H1 (cell line): ENCODE data around the gene RBCK1. TPM values are rescaled to one million over a fixed set of nuclear protein-coding genes. Genes with fewer than 3 reads are reported as not detected.

Source experiments
- CTCF ChIA-PET: fragments of 300-600 bp; sonication (Branson Sonifier 250); formaldehyde crosslinking; loops from one replicate; lab custom pipeline; 2021; ENCODE audit not compliant: partially characterized antibody; lab: Charles Lee
- POLR2A ChIA-PET: fragments of 300-600 bp; sonication (Branson Sonifier 250); formaldehyde crosslinking; loops from one replicate; lab custom pipeline; 2021; ENCODE audit warnings: inconsistent platforms; ENCODE audit not compliant: partially characterized antibody; lab: Charles Lee
- DNase-seq, 2 experiments: peaks; one replicate each; pipeline versions ENCODE4 v3.0.0 to v3.0.0-alpha.2; 2010 to 2022; ENCODE audit warnings: low spot score in 2 of 2, low read depth in 1 of 2, mixed read lengths in 1 of 2
- FAIRE-seq: peaks from 2 replicates; lab custom pipeline; 2011; peaks lifted over from hg19 to GRCh38; lab: Jason Lieb, UNC
- H2AFZ ChIP-seq: 2 replicates; pipeline ENCODE4 v1.8.1; 2012; ENCODE audit warnings: low read length, inconsistent platforms
- H2AK5ac ChIP-seq: 2 replicates; pipeline ENCODE4 v1.6.1; 2013; ENCODE audit warnings: low read depth, low read length
- H2BK120ac ChIP-seq: replicated peaks from 2 replicates; pipeline ENCODE3; 2013; ENCODE audit warnings: low read depth, low read length, inconsistent platforms
- H2BK12ac ChIP-seq: 2 replicates; pipeline ENCODE4 v1.6.1; 2013; ENCODE audit warnings: low read depth, low read length
- H2BK15ac ChIP-seq: 2 replicates; pipeline ENCODE4 v1.6.1; 2013; ENCODE audit warnings: low read length
- H2BK20ac ChIP-seq: 2 replicates; pipeline ENCODE4 v1.6.1; 2013; ENCODE audit warnings: low read length
- H2BK5ac ChIP-seq: 2 replicates; pipeline ENCODE4 v1.6.1; 2013; ENCODE audit warnings: low read depth, low read length
- H3K14ac ChIP-seq: 2 replicates; pipeline ENCODE4 v1.6.1; 2013; ENCODE audit warnings: inconsistent platforms; ENCODE audit not compliant: insufficient read length
- H3K18ac ChIP-seq: 2 replicates; pipeline ENCODE4 v1.6.1; 2013; ENCODE audit warnings: low read length; ENCODE audit errors: extremely low read depth
- H3K23ac ChIP-seq: 2 replicates; pipeline ENCODE4 v1.6.1; 2013; ENCODE audit warnings: inconsistent platforms; ENCODE audit not compliant: insufficient read length
- H3K23me2 ChIP-seq: 2 replicates; pipeline ENCODE4 v1.6.1; 2013; ENCODE audit warnings: low read depth, low read length
- H3K27ac ChIP-seq: 2 replicates; pipeline ENCODE4 v1.6.1; 2011; ENCODE audit warnings: low read depth, low read length, inconsistent platforms
- H3K27me3 ChIP-seq, 4 experiments: replicated peaks in 1 of 4; 1 replicate in 1 of 4; 2 replicates in 3 of 4; pipeline versions ENCODE4 v1.6.1 to v1.8.1; 2011 to 2013; ENCODE audit warnings: low read length in 3 of 4, mild to moderate bottlenecking in 3 of 4, inconsistent platforms in 2 of 4, mixed read lengths in 2 of 4, moderate library complexity in 1 of 4; ENCODE audit not compliant: control insufficient read depth in 3 of 4, insufficient read depth in 3 of 4; ENCODE audit errors: extremely low read depth in 1 of 4
- H3K36me3 ChIP-seq, 4 experiments: 2 replicates each; pipeline versions ENCODE4 v1.6.1 to v1.8.1; 2011 to 2013; ENCODE audit warnings: mild to moderate bottlenecking in 4 of 4, low read length in 3 of 4, moderate library complexity in 2 of 4, control low read depth in 1 of 4, inconsistent platforms in 1 of 4; ENCODE audit not compliant: insufficient read depth in 4 of 4, control insufficient read depth in 2 of 4
- H3K4ac ChIP-seq: replicated peaks from 2 replicates; pipeline ENCODE3; 2013; ENCODE audit warnings: low read length, low read depth, mixed read lengths, inconsistent platforms; ENCODE audit not compliant: insufficient read length
- H3K4me1 ChIP-seq, 4 experiments: replicated peaks in 1 of 4; 1 replicate in 1 of 4; 2 replicates in 3 of 4; pipeline versions ENCODE4 v1.6.1 to v1.8.1; 2011 to 2013; ENCODE audit warnings: low read length in 3 of 4, inconsistent platforms in 2 of 4, mixed read lengths in 1 of 4; ENCODE audit not compliant: insufficient read depth in 4 of 4, control insufficient read depth in 3 of 4
- H3K4me2 ChIP-seq, 2 experiments: 2 replicates each; pipeline versions ENCODE4 v1.6.1 to v1.8.1; 2011 to 2013; ENCODE audit warnings: low read depth in 2 of 2, low read length in 2 of 2, control low read depth in 1 of 2, inconsistent platforms in 1 of 2, mild to moderate bottlenecking in 1 of 2; ENCODE audit not compliant: insufficient read depth in 1 of 2
- H3K4me3 ChIP-seq, 4 experiments: fragments of 200-600, 300-600 bp in 1 of 4; sonication (generic), shearing (Covaris generic), sonication (Bioruptor Twin) in 1 of 4; 2 replicates each; pipeline versions ENCODE4 v1.5.1 to v1.8.1; 2011 to 2016; ENCODE audit warnings: low read length in 4 of 4, low read depth in 3 of 4, control low read depth in 2 of 4, inconsistent platforms in 2 of 4, mild to moderate bottlenecking in 2 of 4, mixed read lengths in 1 of 4, moderate library complexity in 1 of 4; ENCODE audit not compliant: insufficient read depth in 2 of 4; ENCODE audit errors: extremely low read depth in 1 of 4
- H3K56ac ChIP-seq: replicated peaks from 2 replicates; pipeline ENCODE3; 2013; ENCODE audit warnings: low read depth, mild to moderate bottlenecking, mixed read lengths, low read length, inconsistent platforms; ENCODE audit not compliant: insufficient read length
- H3K79me1 ChIP-seq: 2 replicates; pipeline ENCODE4 v1.6.1; 2013; ENCODE audit warnings: low read depth, low read length, control low read depth
- H3K79me2 ChIP-seq, 2 experiments: 2 replicates each; pipeline versions ENCODE4 v1.6.1 to v1.8.1; 2012 to 2013; ENCODE audit warnings: low read length in 2 of 2, mild to moderate bottlenecking in 2 of 2, inconsistent platforms in 1 of 2; ENCODE audit not compliant: insufficient read depth in 2 of 2, control insufficient read depth in 1 of 2
- H3K9ac ChIP-seq, 4 experiments: replicated peaks in 1 of 4; 1 replicate in 1 of 4; 2 replicates in 3 of 4; pipeline versions ENCODE4 v1.6.1 to v1.8.1; 2011 to 2013; ENCODE audit warnings: low read depth in 3 of 4, low read length in 3 of 4, control low read depth in 2 of 4, mild to moderate bottlenecking in 2 of 4, moderate library complexity in 2 of 4, inconsistent platforms in 1 of 4; ENCODE audit errors: extremely low read depth in 1 of 4
- H3K9me3 ChIP-seq, 2 experiments: 2 replicates each; pipeline versions ENCODE4 v1.6.1 to v1.8.1; 2012 to 2013; ENCODE audit warnings: mild to moderate bottlenecking in 2 of 2, moderate library complexity in 2 of 2, control low read depth in 1 of 2, inconsistent platforms in 1 of 2, low read depth in 1 of 2, low read length in 1 of 2, mixed read lengths in 1 of 2; ENCODE audit not compliant: insufficient read depth in 2 of 2
- H4K20me1 ChIP-seq, 2 experiments: replicated peaks in 1 of 2; 2 replicates each; pipeline versions ENCODE3 to v1.8.1; 2011 to 2013; ENCODE audit warnings: inconsistent platforms in 2 of 2, low read length in 2 of 2, mild to moderate bottlenecking in 1 of 2; ENCODE audit not compliant: insufficient read depth in 2 of 2, control insufficient read depth in 1 of 2
- H4K5ac ChIP-seq: 2 replicates; pipeline ENCODE4 v1.6.1; 2013; ENCODE audit warnings: low read length, low read depth, mixed read lengths, inconsistent platforms; ENCODE audit not compliant: insufficient read length
- H4K8ac ChIP-seq: 2 replicates; pipeline ENCODE4 v1.8.0; 2013; ENCODE audit warnings: mild to moderate bottlenecking, moderate library complexity, low read length, inconsistent platforms; ENCODE audit not compliant: insufficient read depth; ENCODE audit errors: extremely low read depth
- H4K91ac ChIP-seq: replicated peaks from 2 replicates; pipeline ENCODE3; 2013; ENCODE audit warnings: low read length, mixed read lengths, inconsistent platforms; ENCODE audit not compliant: insufficient read length
- BACH1 ChIP-seq: IDR thresholded peaks from 2 replicates; pipeline ENCODE4 v1.6.1; 2012; ENCODE audit warnings: low read length, improper control_type of control experiment
- BRCA1 ChIP-seq: IDR thresholded peaks from 2 replicates; pipeline ENCODE4 v1.6.1; 2012; ENCODE audit warnings: low read depth, low read length, improper control_type of control experiment
- HDAC2 ChIP-seq, 2 experiments: fragments of 300-600 bp in 1 of 2; sonication (generic) in 1 of 2; IDR thresholded peaks; 2 replicates each; pipeline ENCODE4 v1.6.1; 2011 to 2012; ENCODE audit warnings: low read depth in 2 of 2, low read length in 2 of 2, mild to moderate bottlenecking in 2 of 2, moderate library complexity in 2 of 2, borderline replicate concordance in 1 of 2, inconsistent platforms in 1 of 2
- KDM5A ChIP-seq: fragments of 200-600 bp; IDR thresholded peaks from 2 replicates; pipeline ENCODE4 v1.7.1; 2012; ENCODE audit warnings: mild to moderate bottlenecking, low read length, inconsistent platforms, mixed read lengths
- POU5F1 ChIP-seq: IDR thresholded peaks from 2 replicates; pipeline ENCODE4 v1.6.1; 2011; ENCODE audit warnings: low read depth, mild to moderate bottlenecking, low read length, moderate library complexity
- SP1 ChIP-seq: IDR thresholded peaks from 2 replicates; pipeline ENCODE4 v1.6.1; 2011; ENCODE audit warnings: low read depth, low read length
- SP2 ChIP-seq: IDR thresholded peaks from 2 replicates; pipeline ENCODE4 v1.6.1; 2012; ENCODE audit warnings: mild to moderate bottlenecking, low read length, inconsistent platforms
- TAF1 ChIP-seq: IDR thresholded peaks from 2 replicates; pipeline ENCODE4 v1.6.1; 2011; ENCODE audit warnings: mild to moderate bottlenecking, low read depth, low read length
- WGBS, 2 experiments: shearing (Covaris generic) in 1 of 2; methylation state at CpG; one replicate each; pipeline versions ENCODE4 v1.1.6 to v1.1.7; 2013 to 2015; ENCODE audit warnings: low lambda C conversion rate in 2 of 2, mixed read lengths in 2 of 2, inconsistent platforms in 1 of 2, low coverage in 1 of 2, missing lambda C conversion rate in 1 of 2; ENCODE audit not compliant: insufficient replicate concordance in 2 of 2, insufficient coverage in 1 of 2, insufficient read length in 1 of 2; ENCODE audit errors: extremely low coverage in 1 of 2, missing lambda C conversion rate in 1 of 2; 5-methylcytosine and 5-hydroxymethylcytosine counted together
- polyA plus RNA-seq, 7 experiments: library from polyadenylated mRNA; depleted of rRNA in 3 of 7; stranded (reverse) in 5 of 7; unstranded in 2 of 7; fragments of >200 nt in 5 of 7; fragments of 200-250 nt in 2 of 7; gene quantifications; 1 replicate in 5 of 7; 2 replicates in 1 of 7; 4 replicates in 1 of 7; pipeline versions ENCODE4 v1.2.1 to v1.2.3, GENCODE V29; 2011 to 2013; ENCODE audit warnings: missing spikeins in 2 of 7, mixed read lengths in 2 of 7
- total RNA-seq: library from RNA; stranded (reverse); fragmentation: NEBNext Ultra II Directional; extraction: Animal tissue kit (Norgen Biotek cat#: 25700); gene quantifications from 2 replicates; pipeline ENCODE4 v1.2.1, GENCODE V29; 2021
- TF ChIP-seq, protein P1 (sequence below): IDR thresholded peaks from 2 replicates; pipeline ENCODE4 v1.6.1; 2012; ENCODE audit warnings: inconsistent platforms
- TF ChIP-seq, protein P2 (sequence below): IDR thresholded peaks from 2 replicates; pipeline ENCODE4 v1.6.1; 2012; ENCODE audit warnings: low read length, inconsistent platforms
- TF ChIP-seq, protein P3 (sequence below): IDR thresholded peaks from 2 replicates; pipeline ENCODE4 v1.6.1; 2012; ENCODE audit warnings: inconsistent platforms

Gene RBCK1
- total and polyA plus RNA-seq, 2 of the 8 experiments (the other 6 are each of a cell fraction or from before 2014, with no cell fraction given) = 43.1 to 54.7 TPM

DNA sequence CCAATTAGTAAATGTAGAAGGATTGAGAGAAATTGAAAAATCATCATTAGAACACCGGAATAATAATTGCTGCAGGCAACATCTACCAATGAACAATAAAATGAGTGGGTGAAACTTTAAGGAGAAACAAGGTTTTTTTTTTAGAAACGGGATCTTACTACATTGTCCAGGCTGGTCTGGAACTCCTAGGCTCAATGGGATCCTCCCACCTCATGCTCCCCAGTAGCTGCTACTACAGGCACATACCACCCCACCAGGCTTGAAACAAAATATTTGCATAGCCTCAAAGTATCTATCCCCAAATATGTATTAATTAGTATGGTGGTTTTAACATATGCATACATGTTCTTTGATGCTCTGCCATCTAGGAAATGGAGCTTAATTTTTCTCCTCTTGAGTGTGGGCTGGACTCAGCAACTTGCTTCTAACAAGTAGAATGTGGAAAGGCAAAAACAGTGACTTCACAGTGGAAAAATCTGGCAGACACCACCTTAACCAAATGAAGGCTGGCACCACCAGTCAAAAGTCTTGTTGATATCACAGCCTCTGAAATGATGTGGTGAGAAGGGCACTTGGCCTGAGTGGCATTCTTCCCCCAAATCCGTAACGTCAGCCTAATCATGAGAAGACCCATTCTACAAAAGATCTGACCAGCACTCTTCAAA, 49.1 kb upstream of the RBCK1 start:
- Histone ChIP-seq H2BK120ac (no peak overlapping the region), H2AFZ (no peak overlapping the region), H3K4me3 (no peak overlapping the region), H2BK5ac (no peak overlapping the region), H4K91ac (no peak overlapping the region), H4K20me1 (no peaks in the 10 kb centered on the region), H3K4ac (no peak overlapping the region), H3K27me3 (no peaks in the 10 kb centered on the region), H3K79me2 (no peaks in the 10 kb centered on the region), H3K14ac (no peak overlapping the region), H3K79me1 (no peaks in the 10 kb centered on the region), H3K23me2 (no peaks in the 10 kb centered on the region), H2AK5ac (no peak overlapping the region), H4K5ac (no peak overlapping the region), H2BK12ac (no peak overlapping the region; the same call in 1 of the 2 replicates), H3K56ac (no peak overlapping the region), H2BK15ac (no peak overlapping the region), H3K18ac (no peak overlapping the region), H3K4me1 (no peaks in the 10 kb centered on the region; a peak in 2 of 7 replicates), H3K9me3 (no peaks in the 10 kb centered on the region), H3K23ac (no peak overlapping the region), H2BK20ac (no peak overlapping the region), H3K4me2 (no peak overlapping the region), H3K27ac (no peak overlapping the region), H4K8ac (no peak overlapping the region), H3K36me3 (no peaks in the 10 kb centered on the region), H3K9ac (no peak overlapping the region)
- POLR2A ChIA-PET = interaction anchor here (0.7 to 5.7 kb wide), 4 partner anchors 13 to 36 kb away, joined by 3 to 49 read pairs (median 6); partner anchors contain the start of gene TRIB3
- no peak for FAIRE-seq
- 85% methylated on average over 4 of the region's 4 CpGs; no CpG with 5 or more reads in 1 of the 2 experiments for WGBS, 2 experiments
- DNase-seq = no peak
- CTCF ChIA-PET = interaction anchor here (0.6 kb wide), 2 partner anchors 37 to 378 kb away, joined by 3 read pairs; no protein-coding TSS in a partner anchor
- TF ChIP-seq SP2 = no peak
- TF ChIP-seq, protein P1, sequence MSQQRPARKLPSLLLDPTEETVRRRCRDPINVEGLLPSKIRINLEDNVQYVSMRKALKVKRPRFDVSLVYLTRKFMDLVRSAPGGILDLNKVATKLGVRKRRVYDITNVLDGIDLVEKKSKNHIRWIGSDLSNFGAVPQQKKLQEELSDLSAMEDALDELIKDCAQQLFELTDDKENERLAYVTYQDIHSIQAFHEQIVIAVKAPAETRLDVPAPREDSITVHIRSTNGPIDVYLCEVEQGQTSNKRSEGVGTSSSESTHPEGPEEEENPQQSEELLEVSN = no peak
- TF ChIP-seq BRCA1 = no peak
- no peak for TF ChIP-seq SP1
- TF ChIP-seq, protein P2, sequence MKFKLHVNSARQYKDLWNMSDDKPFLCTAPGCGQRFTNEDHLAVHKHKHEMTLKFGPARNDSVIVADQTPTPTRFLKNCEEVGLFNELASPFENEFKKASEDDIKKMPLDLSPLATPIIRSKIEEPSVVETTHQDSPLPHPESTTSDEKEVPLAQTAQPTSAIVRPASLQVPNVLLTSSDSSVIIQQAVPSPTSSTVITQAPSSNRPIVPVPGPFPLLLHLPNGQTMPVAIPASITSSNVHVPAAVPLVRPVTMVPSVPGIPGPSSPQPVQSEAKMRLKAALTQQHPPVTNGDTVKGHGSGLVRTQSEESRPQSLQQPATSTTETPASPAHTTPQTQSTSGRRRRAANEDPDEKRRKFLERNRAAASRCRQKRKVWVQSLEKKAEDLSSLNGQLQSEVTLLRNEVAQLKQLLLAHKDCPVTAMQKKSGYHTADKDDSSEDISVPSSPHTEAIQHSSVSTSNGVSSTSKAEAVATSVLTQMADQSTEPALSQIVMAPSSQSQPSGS = no peak
- no peak for TF ChIP-seq POU5F1
- no peak for TF ChIP-seq BACH1
- no peak for TF ChIP-seq KDM5A
- TF ChIP-seq TAF1 = no peak
- TF ChIP-seq, protein P3, sequence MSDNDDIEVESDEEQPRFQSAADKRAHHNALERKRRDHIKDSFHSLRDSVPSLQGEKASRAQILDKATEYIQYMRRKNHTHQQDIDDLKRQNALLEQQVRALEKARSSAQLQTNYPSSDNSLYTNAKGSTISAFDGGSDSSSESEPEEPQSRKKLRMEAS = no peak
- no peak for TF ChIP-seq HDAC2 (IDR thresholded peaks at IDR 0.05; ENCODE audit: borderline replicate concordance in 1 of 2, low read depth in 2 of 2, low read length in 2 of 2)
